HEK293T (cell line): ENCODE measurements around the gene ERI3.

ENCODE experiments used
- ARNT ChIP-seq: fragments of 450-650 bp; IDR thresholded peaks from 2 replicates; pipeline ENCODE4 v1.6.1; 2017; ENCODE audit warnings: mild to moderate bottlenecking
- BHLHE40 ChIP-seq: fragments of 450-650 bp; IDR thresholded peaks from 2 replicates; pipeline ENCODE4 v1.6.1; 2016; ENCODE audit warnings: mild to moderate bottlenecking, moderate library complexity, borderline replicate concordance
- FOXA1 ChIP-seq: fragments of 450-650 bp; IDR thresholded peaks from 2 replicates; pipeline ENCODE4 v1.6.1; 2016; ENCODE audit warnings: mild to moderate bottlenecking
- FOXK2 ChIP-seq: fragments of 450-650 bp; IDR thresholded peaks from 2 replicates; pipeline ENCODE4 v1.6.1; 2016; ENCODE audit warnings: mild to moderate bottlenecking
- FOXM1 ChIP-seq: fragments of 450-650 bp; IDR thresholded peaks from 2 replicates; pipeline ENCODE4 v1.6.1; 2017; ENCODE audit warnings: mild to moderate bottlenecking, borderline replicate concordance
- HDGF ChIP-seq: fragments of 450-650 bp; IDR thresholded peaks from 2 replicates; pipeline ENCODE4 v1.6.1; 2017; ENCODE audit warnings: antibody characterized with exemption, borderline replicate concordance
- L3MBTL2 ChIP-seq: fragments of 450-650 bp; conservative IDR thresholded peaks from 2 replicates; pipeline ENCODE4 v1.6.1; 2016; ENCODE audit warnings: mild to moderate bottlenecking
- NFRKB ChIP-seq: fragments of 450-650 bp; IDR thresholded peaks from 2 replicates; pipeline ENCODE4 v1.6.1; 2016; ENCODE audit warnings: mild to moderate bottlenecking, moderate library complexity
- SP1 ChIP-seq: fragments of 450-650 bp; IDR thresholded peaks from 2 replicates; pipeline ENCODE4 v1.6.1; 2017
- SUZ12 ChIP-seq: fragments of 450-650 bp; IDR thresholded peaks from 2 replicates; pipeline ENCODE4 v1.6.1; 2016; ENCODE audit warnings: mild to moderate bottlenecking
- ZNF384 ChIP-seq: fragments of 450-650 bp; IDR thresholded peaks from 2 replicates; pipeline ENCODE4 v1.6.1; 2016
- TF ChIP-seq, protein P1 (sequence below): fragments of 450-650 bp; IDR thresholded peaks from 2 replicates; pipeline ENCODE4 v1.6.1; 2016

DNA sequence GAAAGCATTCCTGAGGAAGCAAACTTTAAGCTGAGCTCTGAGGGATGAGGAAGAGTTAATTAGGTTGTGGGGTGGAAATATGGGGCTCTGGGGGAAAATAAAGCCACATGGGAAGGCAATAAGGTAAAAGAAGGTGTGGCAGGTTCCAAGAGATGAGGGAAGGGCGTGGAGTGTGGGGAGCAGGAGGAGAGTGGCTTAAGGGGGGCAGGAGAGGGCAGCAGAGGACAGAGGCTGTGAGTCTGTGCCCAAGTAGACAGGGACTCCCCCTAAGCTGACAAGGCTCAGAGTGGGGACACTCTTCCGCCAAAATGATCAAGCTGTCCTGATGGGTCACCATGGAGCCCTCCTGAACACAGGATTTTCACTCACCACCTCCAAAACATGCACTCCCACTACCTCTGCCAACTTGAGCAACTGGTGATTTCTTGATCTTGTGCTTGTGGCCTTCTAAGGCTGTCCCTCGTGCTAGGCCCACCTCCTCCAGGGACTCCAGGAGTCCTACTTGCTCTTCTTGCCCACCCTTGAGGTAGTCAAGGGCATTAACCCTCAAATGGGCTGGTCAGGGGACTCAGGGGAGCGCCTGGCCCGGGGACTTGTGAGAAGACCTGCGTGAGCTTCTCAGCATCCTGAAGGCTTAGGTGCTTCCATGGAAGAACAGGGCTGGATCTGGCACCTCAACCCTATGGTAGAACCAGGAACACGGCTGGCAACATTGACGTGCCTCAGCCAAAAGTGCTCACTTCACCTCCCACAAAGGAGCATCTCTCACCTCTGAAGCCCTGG lies 118.4 kb downstream of the ERI3 start:
- TF ChIP-seq FOXK2 (no peak), BHLHE40 (no peak), FOXA1 (no peak), ZNF384 (no peak), SUZ12 (no peak), SP1 (no peak), ARNT (no peak), HDGF (no peak), FOXM1 (no peak), L3MBTL2 (no peak), NFRKB (no peak)
- TF ChIP-seq, protein P1, sequence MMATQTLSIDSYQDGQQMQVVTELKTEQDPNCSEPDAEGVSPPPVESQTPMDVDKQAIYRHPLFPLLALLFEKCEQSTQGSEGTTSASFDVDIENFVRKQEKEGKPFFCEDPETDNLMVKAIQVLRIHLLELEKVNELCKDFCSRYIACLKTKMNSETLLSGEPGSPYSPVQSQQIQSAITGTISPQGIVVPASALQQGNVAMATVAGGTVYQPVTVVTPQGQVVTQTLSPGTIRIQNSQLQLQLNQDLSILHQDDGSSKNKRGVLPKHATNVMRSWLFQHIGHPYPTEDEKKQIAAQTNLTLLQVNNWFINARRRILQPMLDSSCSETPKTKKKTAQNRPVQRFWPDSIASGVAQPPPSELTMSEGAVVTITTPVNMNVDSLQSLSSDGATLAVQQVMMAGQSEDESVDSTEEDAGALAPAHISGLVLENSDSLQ = no peak
